H54 (cell line): ENCODE results near the gene KRTAP13-2.

Source experiments
- DNase-seq: peaks from one replicate; pipeline ENCODE4 v3.0.0; 2011; ENCODE audit warnings: low spot score, mixed read lengths; ENCODE audit not compliant: insufficient read length
- FAIRE-seq: peaks from 3 replicates; lab custom pipeline; 2011; peaks lifted over from hg19 to GRCh38; lab: Jason Lieb, UNC
- POLR2A ChIP-seq: IDR thresholded peaks from 2 replicates; pipeline ENCODE4 v1.6.1; 2011; ENCODE audit warnings: low read depth, mild to moderate bottlenecking, low read length

KRTAP13-2 gene

DNA sequence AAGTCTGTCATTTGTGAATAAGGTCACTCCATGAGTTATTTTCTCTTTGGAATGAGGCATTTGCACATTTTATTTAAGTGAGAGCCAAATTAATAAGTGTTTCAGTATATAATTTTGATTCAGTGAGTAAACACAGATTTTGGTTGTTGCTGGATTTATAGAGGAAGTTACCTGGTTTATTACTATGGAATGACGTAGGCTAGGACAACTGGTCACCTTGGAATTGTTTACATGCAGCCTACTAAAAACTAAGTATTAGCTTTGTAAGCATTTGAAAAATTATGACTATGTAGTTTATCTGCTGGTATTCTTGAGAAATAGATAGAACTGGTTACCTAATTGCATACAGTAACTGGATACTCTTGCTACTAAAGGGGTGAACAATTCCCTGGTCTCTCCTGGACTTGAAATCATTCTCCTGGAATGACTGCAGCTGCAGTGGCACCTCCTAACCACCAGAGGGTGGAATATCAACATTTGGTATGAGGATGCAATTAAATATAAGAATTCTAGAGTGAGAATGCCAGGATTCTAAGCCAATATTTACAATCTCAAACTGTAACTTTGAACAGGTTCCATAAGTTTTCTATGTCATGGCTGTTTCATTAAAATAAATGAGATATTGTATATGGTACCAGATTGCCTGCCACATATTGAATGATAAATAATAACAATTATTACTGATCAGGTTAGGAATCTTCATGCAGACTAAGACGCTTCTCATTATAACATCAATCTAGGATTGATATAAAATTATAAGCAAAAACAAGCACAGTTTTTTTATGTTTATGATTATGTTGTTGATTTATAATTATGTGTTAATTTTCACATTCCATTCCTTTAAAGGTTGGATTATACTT, 31.1 kb downstream of the KRTAP13-2 start:
- FAIRE-seq: peak; percentile 38
- TF ChIP-seq POLR2A: no peak
- peak; percentile 13 for DNase-seq

DNA sequence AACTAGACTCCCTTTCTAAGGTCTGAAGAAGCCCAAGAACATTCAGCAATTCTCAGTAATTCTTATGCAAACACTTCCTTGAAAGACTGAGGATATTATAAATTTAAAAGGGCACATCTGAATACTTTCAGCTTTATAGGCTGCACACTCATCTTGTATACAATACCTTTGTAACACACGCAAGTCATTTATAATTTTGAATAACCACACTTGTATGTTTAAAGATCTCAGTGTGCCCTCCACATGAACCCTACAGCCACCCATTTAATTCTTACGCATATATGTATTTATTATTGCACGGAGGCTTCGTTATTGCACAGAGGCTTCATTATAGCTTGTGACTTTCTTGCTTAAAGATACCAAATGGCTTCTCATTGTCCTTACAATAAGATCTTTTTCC, 33.4 kb downstream of the KRTAP13-2 start:
- no peak for FAIRE-seq
- DNase-seq: no peak
- TF ChIP-seq POLR2A: no peak

DNA sequence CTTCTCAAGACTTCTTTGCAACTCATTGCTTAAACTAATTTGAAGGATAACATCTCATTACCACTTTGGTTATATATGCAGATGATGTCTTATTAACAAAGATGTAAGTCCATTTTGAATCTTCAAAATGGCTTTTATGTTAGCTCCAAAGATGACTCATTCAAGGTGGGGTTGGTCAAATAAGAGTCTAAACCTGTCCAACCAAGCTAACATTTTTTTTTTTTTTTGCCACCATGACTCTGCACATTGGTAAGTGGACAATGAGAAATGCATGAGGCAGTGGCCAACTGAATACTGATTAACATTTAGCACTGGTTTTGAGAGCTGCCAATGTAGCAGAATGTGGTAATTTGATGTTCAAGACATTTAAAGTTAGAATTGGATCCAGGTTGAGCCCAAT, 34.3 kb downstream of the KRTAP13-2 start:
- no peak for TF ChIP-seq POLR2A
- no peak for DNase-seq
- FAIRE-seq: no peak

DNA sequence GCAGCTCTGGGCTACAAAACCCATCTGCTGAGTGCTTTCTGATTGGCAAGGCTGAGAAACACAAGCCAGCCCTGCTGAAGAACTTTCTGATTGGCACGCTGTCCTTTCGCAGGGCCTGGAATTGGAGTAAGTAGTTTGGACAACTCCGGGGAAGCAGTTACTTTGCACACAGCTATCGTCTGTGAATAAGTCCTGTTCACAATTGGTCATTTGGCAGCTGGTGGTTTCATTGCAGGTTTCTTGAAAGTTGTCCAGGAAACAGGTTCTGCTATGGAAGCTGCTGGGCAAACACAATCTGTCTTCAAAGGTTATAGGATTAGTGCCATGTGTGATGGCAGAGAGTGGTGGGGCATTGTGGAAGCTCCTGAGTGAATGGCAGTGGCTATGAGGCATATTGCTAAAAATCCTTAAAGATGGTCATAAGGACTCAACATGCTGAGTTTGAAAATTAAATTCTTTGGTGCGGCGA, 34.8 kb downstream of the KRTAP13-2 start, which contains the start of gene KRTAP27-1:
Gene KRTAP27-1 (minus strand): TSS at position 419 of the 469 bp plus-strand sequence. CDS start 26 bp downstream, at position 393.
- FAIRE-seq (no peak), DNase-seq (no peak)
- no peak for TF ChIP-seq POLR2A

DNA sequence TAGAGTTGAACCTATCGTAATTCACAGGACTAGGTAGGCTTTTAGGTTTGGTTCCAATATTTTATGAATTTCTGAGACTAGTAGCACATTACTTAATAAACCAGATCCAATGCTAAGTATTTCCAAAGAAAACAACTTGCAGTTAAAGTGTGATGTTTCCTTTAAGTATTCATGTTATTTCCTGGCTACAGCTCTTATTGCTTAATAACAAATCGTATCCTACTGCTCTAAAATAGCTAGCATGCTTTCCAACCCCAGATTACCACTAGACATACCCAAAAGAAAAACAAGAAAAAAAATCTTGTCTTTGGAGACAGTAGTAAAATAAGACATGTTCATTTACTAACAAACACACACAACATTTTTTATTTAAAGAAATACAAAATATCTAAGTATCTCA, 35.5 kb downstream of the KRTAP13-2 start:
- no peak for FAIRE-seq
- no peak for TF ChIP-seq POLR2A
- DNase-seq: no peak

DNA sequence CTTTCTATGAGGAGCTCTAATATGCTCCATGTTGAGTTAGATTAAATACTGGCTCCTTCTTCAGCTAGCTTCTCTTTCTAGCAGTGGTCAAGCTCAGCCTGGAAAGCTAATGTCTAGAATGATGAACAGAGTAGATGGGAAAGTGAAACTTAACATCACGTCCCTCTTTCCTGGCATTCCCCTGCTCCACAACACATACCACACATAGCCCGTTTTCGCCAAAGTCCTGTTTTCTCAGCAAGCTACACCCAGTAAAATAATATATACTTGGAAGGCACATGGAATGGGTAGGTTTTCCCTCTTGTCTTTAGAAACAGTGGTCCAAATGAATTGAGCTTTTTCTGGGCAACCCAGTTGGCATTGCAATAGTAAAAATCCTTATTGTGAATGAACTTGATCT, 38.3 kb downstream of the KRTAP13-2 start:
- TF ChIP-seq POLR2A: no peak
- FAIRE-seq: no peak
- no peak for DNase-seq

DNA sequence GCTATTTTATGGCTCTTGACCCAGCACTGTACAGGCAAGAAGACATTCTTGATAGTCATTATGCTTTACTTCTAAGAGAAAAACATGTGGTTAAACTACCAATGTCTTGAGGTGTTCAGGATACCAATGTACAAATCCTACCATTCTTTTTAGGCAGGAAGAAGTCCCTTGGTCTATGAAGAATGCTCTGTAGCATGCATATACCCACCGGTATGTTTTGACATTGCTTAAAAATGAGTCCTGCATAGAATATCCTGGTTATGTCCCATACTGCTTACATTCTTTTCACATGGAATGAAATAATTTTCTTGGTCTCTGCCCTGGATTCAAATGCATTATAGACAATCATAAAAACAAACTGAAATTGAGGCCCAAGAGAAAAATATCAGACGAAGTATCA, 39.4 kb downstream of the KRTAP13-2 start:
- TF ChIP-seq POLR2A: no peak
- no peak for FAIRE-seq
- no peak for DNase-seq

DNA sequence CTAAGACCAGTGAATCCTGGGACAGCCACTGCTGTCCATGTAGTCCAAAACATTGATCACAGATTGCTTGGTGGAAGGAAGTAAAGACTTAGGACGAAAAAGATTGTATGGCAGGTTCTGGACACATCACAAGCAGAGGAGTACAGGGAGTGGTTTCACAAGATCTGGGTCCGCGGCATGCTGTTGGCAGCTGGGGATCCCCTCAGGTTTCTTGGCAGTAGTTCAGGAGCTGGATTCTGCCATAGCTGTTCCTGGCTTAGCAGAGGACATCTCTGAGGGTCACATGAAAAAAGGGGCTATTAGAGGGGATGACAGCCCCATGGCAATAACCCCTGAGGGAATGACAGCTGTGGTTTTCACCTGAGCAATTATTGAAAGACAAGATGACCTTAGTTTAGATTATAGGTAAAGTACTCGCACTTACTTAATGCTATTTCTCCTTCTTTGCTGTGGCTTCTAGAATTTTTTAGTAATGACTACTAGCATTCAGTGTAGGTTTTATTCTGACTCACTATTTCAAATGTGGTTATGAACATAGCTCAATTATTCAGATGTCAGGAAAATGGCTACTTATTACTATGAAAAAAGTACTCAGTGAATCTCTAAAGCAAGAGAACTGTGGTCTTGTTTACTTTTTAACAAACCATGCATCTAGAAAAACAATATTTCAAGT, 42.7 kb downstream of the KRTAP13-2 start:
- no peak for TF ChIP-seq POLR2A
- DNase-seq (no peak), FAIRE-seq (no peak)

DNA sequence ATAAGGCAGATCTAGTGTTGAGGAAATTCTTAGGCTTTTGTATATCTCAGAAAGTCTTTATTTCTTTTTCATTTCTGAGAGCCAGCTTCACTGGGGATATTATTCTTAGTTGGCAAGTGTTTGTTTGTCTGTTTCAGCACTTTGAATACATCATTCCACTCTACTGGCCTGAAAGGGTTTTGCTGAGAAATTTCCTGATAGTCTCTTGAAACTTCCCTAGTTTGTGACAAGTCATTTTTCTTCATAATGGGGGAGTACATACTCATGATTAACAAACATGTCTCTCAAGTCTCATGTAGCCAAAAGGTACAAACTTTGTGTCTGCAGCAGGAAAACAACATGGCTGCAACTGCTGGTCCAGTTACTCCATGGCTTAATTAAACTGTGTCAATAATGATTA, 45.7 kb downstream of the KRTAP13-2 start:
- no peak for TF ChIP-seq POLR2A
- DNase-seq (no peak), FAIRE-seq (no peak)
